HCT116 (cell line): ENCODE measurements around the gene UBE2R2. TPM values are rescaled to one million over a fixed set of nuclear protein-coding genes. Genes with fewer than 3 reads are reported as not detected.
A peak's percentile ranks its signal among the peaks of the same experiment; 100 is the strongest.

Experiments
- ATAC-seq: fragments of 200-7000 bp; cut with Tn5 transposase; 2 replicates; pipeline ENCODE4 v1.9.1; 2020; ENCODE audit warnings: mild to moderate bottlenecking, moderate library complexity
- BruUV-seq: library from RNA; stranded (reverse); fragments of 400-500 nt; replicated peaks from 2 replicates; lab custom pipeline; 2021; lab: Mats Ljungman, UMichigan
- CTCF ChIA-PET: fragments of 300-600 bp; sonication (Branson Sonifier 250); formaldehyde crosslinking; loops from one replicate; lab custom pipeline; 2021; ENCODE audit warnings: antibody characterized with exemption; lab: Charles Lee
- POLR2A ChIA-PET: fragments of 300-600, 350-600 bp; sonication (Branson Sonifier 250); formaldehyde crosslinking; loops from one replicate; lab custom pipeline; 2021; ENCODE audit warnings: antibody characterized with exemption; lab: Charles Lee
- RAD21 ChIA-PET, 2 experiments: fragments of 300-600 bp; sonication (Branson Sonifier 250); formaldehyde crosslinking; loops; one replicate each; lab custom pipeline; 2023; ENCODE audit warnings: low total read pairs in 2 of 2; ENCODE audit not compliant: uncharacterized antibody in 2 of 2, unreplicated experiment in 2 of 2, low non-redundant PET in 1 of 2; lab: Charles Lee
- DNase-seq: peaks from one replicate; pipeline ENCODE4 v3.0.0-alpha.2; 2010; ENCODE audit warnings: low read depth, low spot score
- H2AFZ ChIP-seq: fragments of 200-600 bp; shearing (Covaris generic), sonication (generic); 2 replicates; pipeline ENCODE4 v1.6.1; 2017; ENCODE audit warnings: low read depth, mixed run types, mixed read lengths, antibody characterized with exemption, low read length; ENCODE audit not compliant: poor library complexity, severe bottlenecking
- H3K27ac ChIP-seq: 2 replicates; pipeline ENCODE4 v1.5.1; 2012; ENCODE audit warnings: low read depth, low read length
- H3K27me3 ChIP-seq: fragments of 200-600 bp; sonication (generic); 2 replicates; pipeline ENCODE4 v1.6.1; 2016; ENCODE audit warnings: mixed run types, low read length, mixed read lengths; ENCODE audit not compliant: insufficient read depth
- H3K36me3 ChIP-seq, 2 experiments: fragments of 200-500 bp in 1 of 2; fragments of 200-600 bp in 1 of 2; sonication (Bioruptor generic) in 1 of 2; sonication (generic) in 1 of 2; 2 replicates each; pipeline versions ENCODE4 v1.5.1 to v1.6.1; 2014 to 2016; ENCODE audit warnings: low read length in 2 of 2, inconsistent platforms in 1 of 2, mixed read lengths in 1 of 2, mixed run types in 1 of 2; ENCODE audit not compliant: insufficient read depth in 2 of 2, control insufficient read depth in 1 of 2
- H3K4me1 ChIP-seq, 2 experiments: fragments of 200-600 bp in 1 of 2; sonication (generic) in 1 of 2; 2 replicates each; pipeline versions ENCODE4 v1.5.1 to v1.6.1; 2012 to 2017; ENCODE audit warnings: low read length in 2 of 2, inconsistent platforms in 1 of 2, mild to moderate bottlenecking in 1 of 2, mixed read lengths in 1 of 2, mixed run types in 1 of 2, moderate library complexity in 1 of 2; ENCODE audit not compliant: insufficient read depth in 2 of 2, control insufficient read depth in 1 of 2
- H3K4me2 ChIP-seq: fragments of 200-600 bp; sonication (generic); 2 replicates; pipeline ENCODE4 v1.6.1; 2017; ENCODE audit warnings: mixed run types, low read length, mixed read lengths
- H3K4me3 ChIP-seq, 2 experiments: fragments of 200-600 bp in 1 of 2; sonication (generic) in 1 of 2; replicated peaks in 1 of 2; 2 replicates each; pipeline ENCODE4 v1.5.1; 2011 to 2016; ENCODE audit warnings: low read length in 2 of 2, control low read depth in 1 of 2, low read depth in 1 of 2, mild to moderate bottlenecking in 1 of 2, mixed read lengths in 1 of 2, mixed run types in 1 of 2
- H3K79me2 ChIP-seq: fragments of 200-600 bp; sonication (generic); 2 replicates; pipeline ENCODE4 v1.6.1; 2017; ENCODE audit warnings: mild to moderate bottlenecking, mixed run types, low read length, moderate library complexity, mixed read lengths; ENCODE audit not compliant: insufficient read depth
- H3K9ac ChIP-seq: fragments of 200-600 bp; sonication (generic); 2 replicates; pipeline ENCODE4 v1.6.1; 2016; ENCODE audit warnings: low read length, mixed read lengths
- H3K9me2 ChIP-seq: fragments of 200-600 bp; sonication (generic), shearing (Covaris generic); 2 replicates; pipeline ENCODE4 v1.6.1; 2017; ENCODE audit warnings: mixed run types, mild to moderate bottlenecking, moderate library complexity; ENCODE audit not compliant: insufficient read depth
- H3K9me3 ChIP-seq, 2 experiments: fragments of 200-500 bp in 1 of 2; fragments of 200-600 bp in 1 of 2; sonication (Bioruptor generic) in 1 of 2; sonication (generic) in 1 of 2; 2 replicates each; pipeline ENCODE4 v1.6.1; 2014 to 2017; ENCODE audit warnings: low read length in 2 of 2, mixed read lengths in 2 of 2, inconsistent platforms in 1 of 2, low read depth in 1 of 2, mild to moderate bottlenecking in 1 of 2, mixed run types in 1 of 2, moderate library complexity in 1 of 2; ENCODE audit not compliant: control insufficient read depth in 1 of 2, insufficient read depth in 1 of 2
- H4K20me1 ChIP-seq: fragments of 200-600 bp; sonication (generic), shearing (Covaris generic); 2 replicates; pipeline ENCODE4 v1.6.1; 2017; ENCODE audit warnings: mixed run types, mild to moderate bottlenecking, moderate library complexity; ENCODE audit not compliant: insufficient read depth
- ATF3 ChIP-seq: IDR thresholded peaks from 2 replicates; pipeline ENCODE4 v1.6.1; 2012
- CTCF ChIP-seq, 3 experiments: fragments of 200-600 bp in 1 of 3; sonication (generic) in 1 of 3; IDR thresholded peaks in 2 of 3; conservative IDR thresholded peaks in 1 of 3; 2 replicates each; pipeline ENCODE4 v1.5.1; 2012 to 2017; ENCODE audit warnings: low read depth in 2 of 3, low read length in 2 of 3, antibody characterized with exemption in 1 of 3, borderline replicate concordance in 1 of 3, control low read depth in 1 of 3, mild to moderate bottlenecking in 1 of 3, mixed read lengths in 1 of 3, mixed run types in 1 of 3, moderate library complexity in 1 of 3; ENCODE audit not compliant: insufficient read depth in 1 of 3
- FOSL1 ChIP-seq: IDR thresholded peaks from 2 replicates; pipeline ENCODE4 v1.6.1; 2012; ENCODE audit warnings: low read depth
- RAD21 ChIP-seq: IDR thresholded peaks from 2 replicates; pipeline ENCODE4 v1.6.1; 2012; ENCODE audit warnings: low read depth, mild to moderate bottlenecking
- YY1 ChIP-seq: IDR thresholded peaks from 2 replicates; pipeline ENCODE4 v1.6.1; 2011; ENCODE audit warnings: low read length, low read depth, moderate library complexity, mild to moderate bottlenecking; ENCODE audit not compliant: insufficient replicate concordance; ENCODE audit errors: extremely low read depth
- ZNF274 ChIP-seq: fragments of 200-500 bp; sonication (Bioruptor generic); IDR thresholded peaks from 2 replicates; pipeline ENCODE4 v1.6.1; 2014; ENCODE audit warnings: mild to moderate bottlenecking, low read depth, low read length, inconsistent platforms
- intact Hi-C: fragments of 100-400 bp; cut with micrococcal nuclease; formaldehyde crosslinking; loops from 2 replicates; pipeline ENCODE4 v1.10.0; 2022
- total RNA-seq: library from RNA; stranded (reverse); gene quantifications from one replicate; pipeline ENCODE4 v1.2.1, GENCODE V29; 2021; ENCODE audit not compliant: unreplicated experiment

The UBE2R2 gene
- total RNA-seq, 1 experiment from 2014 or later, result 47.0 TPM

- DNase-seq, result no peak
- Histone ChIP-seq H3K4me1 (peaks cover 22 to 44% of the 10 kb centered on the region in 2 experiments), H3K4me3 (peak overlapping the region; percentile 87 to 89), H4K20me1 (peaks cover 4% of the 10 kb centered on the region; the same call in 1 of the 2 replicates), H3K9me2 (no peaks in the 10 kb centered on the region), H3K27ac (peak overlapping the region; percentile 99; the same call in 1 of the 2 replicates), H3K9ac (peak overlapping the region; percentile 93), H3K36me3 (no peaks in the 10 kb centered on the region; a peak in 1 of 4 replicates), H3K4me2 (peak overlapping the region; percentile 91), H3K27me3 (no peaks in the 10 kb centered on the region), H3K9me3 (no peaks in the 10 kb centered on the region)
- CTCF ChIA-PET, result no interaction called here
- ATAC-seq, result no peak
- intact Hi-C loops, result loop anchor here (10.0 kb wide), 2 partner anchors 96 to 256 kb away; no protein-coding TSS in a partner anchor
- no TSS peak for BruUV-seq
- RAD21 ChIA-PET, result no interaction called here
- POLR2A ChIA-PET, result no interaction called here
- no peak for TF ChIP-seq ZNF274
- TF ChIP-seq CTCF (IDR thresholded peaks at IDR 0.05 in 2 of 3, conservative IDR thresholded peaks at IDR 0.05 in 1 of 3; ENCODE audit: borderline replicate concordance in 1 of 3, insufficient read depth in 1 of 3, low read depth in 2 of 3, low read length in 2 of 3), result no peak
- no peak for TF ChIP-seq FOSL1
- no peak for TF ChIP-seq ATF3
- TF ChIP-seq YY1, result no peak
- no peak for TF ChIP-seq RAD21
- TF ChIP-seq, all 23 proteins: peak for 0
- Histone ChIP-seq H3K79me2 (peaks cover 67% of the 10 kb centered on the region), H2AFZ (no peak overlapping the region)
Observed at GRCh38 chr9:33818847-33819500, 2.0 kb downstream of the UBE2R2 start.
